GM18858 (cell line): Measurements from ENCODE around the gene PDLIM7.
"Not testable (repeated sequence)": the region's sequence is repeated elsewhere in the genome, so short reads cannot be mapped to it uniquely, and the experiment has no call there.

Source experiments
- ATAC-seq: cut with Tn5 transposase; IDR thresholded peaks from one replicate; pipeline ENCODE4 v1.9.1; 2021; ENCODE audit not compliant: unreplicated experiment

The PDLIM7 gene

DNA sequence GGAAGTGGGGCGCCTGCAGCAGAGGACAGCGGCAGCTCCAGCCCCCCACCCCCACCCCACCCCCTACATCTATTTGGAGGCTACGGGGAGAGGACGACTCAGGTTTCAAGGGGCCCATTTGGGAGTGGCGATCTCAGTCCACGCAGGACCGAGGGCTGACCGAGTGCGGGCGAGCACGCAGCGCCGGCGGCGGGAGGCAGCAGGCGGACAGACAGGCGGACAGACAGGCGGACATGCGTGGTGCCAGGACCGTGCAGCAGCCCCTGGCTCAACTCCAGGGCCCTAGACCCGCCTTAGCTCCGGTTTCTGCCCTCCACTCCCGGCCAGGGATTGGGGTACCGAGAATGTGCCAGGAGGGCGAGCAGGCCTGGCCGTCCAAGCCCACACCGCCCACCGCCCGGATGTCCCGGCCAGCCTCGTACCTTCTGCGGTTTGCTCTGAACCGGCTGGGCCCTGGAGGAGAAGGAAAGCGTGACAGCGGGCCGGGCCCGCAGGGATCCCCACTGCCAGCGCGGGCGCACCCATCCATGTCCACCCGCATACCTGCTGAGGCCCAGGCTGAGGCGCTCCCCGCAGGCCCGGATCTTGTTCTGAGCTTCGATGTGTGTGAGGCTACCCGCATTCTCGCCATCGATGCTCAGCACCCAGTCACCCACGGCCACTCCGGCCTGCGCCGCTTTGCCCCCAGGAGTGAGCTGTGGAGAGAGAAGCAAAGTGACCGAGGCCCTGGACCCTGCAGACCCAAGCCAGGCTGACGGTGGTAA, 5.2 kb downstream of the PDLIM7 start:
- ATAC-seq: no peak

DNA sequence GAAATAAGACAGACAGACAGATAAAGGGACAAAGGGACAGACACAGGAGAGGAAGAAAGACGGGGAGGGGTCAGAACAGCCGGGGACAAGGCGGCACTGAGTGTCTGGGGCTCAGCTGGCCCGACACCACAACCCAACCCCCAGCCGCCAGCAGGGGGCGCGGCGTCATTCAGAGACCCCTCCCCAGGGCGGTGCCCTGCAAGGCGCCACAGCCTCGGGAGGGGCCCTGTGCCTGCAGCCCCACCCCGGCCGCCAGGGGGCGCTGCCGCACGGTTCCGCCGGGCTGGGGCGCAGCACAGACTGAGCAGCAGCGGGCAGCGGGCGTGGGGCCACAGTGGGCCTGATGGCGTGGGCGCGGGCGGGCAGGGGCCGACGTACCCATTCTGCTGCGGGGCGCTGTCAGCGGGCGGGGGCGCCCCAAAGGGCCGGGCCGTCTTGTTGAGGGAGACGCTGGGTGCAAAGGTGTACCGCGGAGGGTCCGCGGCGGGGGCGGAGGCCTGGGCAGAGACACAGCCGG, 5.9 kb downstream of the PDLIM7 start:
- ATAC-seq: no peak

DNA sequence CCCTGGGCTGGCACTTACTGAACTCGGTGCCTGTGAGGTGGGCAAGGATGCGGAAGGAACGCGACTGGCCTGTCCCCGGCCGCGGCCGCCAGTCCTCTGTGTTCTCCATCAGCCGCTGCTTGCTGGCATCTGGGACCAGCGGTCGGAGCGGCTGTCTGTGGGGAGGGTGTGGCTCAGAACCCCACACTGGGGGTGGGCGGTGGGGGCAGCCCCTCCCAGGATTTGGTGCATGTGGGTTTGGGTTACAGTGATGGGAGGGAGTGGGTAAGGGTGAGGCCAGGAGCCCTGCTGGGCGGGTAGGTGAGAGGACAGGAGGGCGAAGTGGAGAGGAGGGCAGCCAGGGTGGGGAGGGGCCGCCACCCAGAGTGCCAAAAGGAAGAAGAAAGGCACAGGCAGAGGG, 6.4 kb downstream of the PDLIM7 start:
- ATAC-seq: no peak

DNA sequence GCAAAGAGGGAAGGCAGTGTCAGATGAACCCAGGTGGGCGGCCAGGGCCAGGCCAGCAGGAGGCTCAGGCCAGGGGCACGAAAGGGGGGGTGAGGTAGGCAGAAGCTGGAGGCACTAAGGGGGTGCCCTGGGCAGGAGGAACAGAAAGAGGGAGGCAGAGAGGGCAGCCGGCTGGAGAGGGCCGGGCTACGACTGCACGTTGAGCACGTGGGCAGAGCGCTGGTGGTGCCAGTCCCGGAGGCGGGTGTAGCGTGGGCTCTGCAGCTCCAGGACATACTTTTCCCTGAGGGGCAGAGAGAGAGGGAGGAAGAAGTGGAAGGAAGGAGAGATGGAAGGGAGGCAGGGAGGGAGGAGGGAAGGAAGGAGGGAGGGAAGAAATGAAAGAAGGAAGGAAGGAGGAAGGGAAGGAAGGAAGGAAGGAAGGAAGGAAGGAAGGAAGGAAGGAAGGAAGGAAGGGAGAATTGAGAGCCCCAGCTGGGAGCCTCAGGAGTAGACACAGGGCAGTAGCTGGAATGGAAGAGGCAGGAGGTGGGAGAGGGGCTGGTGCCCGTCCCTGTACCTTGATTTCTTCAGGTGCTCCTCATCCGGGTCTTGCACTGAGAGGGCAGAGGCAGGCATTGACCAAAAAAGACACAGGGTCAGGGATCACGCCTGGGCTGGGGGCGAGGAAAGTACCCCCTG, 7.0 kb downstream of the PDLIM7 start:
- no peak for ATAC-seq

DNA sequence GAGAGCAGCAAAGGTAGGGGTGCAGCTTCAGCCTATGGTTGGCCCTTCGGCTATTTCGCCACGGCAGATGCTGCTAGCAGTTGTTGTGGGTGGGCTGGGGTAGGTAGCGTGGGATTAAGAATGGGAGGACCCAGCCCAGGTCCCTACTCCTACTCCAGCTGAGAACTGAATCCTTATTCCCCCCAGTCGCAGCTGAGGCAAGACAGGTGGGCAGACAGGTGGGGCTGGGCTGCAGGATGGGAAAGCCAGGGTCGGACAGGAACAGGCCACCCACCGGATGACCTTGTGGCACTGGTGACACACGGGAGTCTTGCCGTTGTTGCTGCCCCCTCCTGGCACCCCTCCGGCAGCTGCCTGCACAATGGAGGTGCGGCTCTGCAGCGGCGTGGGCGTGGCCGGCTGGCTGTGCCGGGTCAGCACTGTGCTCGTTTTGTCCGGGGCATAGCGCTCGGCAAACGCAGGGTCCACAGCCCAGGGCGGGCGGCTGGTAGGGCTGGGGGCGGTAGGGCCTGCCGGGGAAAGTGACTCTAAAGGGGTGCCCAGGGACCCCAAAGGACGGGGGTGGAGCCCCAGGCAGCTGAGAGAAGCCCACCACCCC, 8.2 kb downstream of the PDLIM7 start:
- ATAC-seq: no peak

DNA sequence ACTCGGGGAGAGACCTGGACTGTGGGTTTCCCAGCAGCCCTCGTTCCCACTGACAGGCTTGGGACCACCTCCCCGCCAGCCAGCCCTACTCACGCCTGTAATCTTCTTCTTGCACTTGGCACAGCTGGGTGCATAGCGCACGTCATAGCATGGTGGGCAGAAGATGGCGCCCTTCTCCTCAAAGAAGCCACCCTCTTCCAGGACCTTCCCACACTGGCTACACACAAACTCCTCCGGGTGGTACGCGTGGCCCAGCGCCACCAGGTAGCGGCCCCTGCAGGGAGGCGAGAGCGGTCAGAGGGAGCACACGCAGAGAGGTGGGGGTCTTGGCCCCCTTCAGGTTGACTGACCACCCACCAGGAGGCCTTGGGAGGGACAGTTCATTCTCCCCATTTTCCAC, 9.4 kb downstream of the PDLIM7 start:
- no peak for ATAC-seq

DNA sequence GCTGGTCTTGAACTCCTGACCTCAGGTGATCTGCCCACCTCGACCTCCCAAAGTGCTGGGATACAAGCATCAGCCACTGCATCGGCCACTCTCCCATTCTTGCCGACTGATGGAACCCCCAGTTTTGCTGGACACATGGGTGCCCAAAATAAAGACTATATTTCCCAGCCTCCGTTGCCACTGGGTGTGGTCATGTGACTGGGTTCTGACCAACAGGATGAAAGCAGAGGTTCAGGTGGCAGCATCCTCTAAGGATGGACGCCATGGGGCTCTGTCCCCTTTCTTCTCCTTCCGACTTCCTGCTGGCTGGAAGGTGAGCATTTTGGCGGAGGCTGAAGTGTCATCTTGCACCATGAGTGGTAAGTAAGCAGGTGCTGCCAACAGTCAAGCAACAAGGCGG, 10.3 kb downstream of the PDLIM7 start:
- no peak for ATAC-seq

DNA sequence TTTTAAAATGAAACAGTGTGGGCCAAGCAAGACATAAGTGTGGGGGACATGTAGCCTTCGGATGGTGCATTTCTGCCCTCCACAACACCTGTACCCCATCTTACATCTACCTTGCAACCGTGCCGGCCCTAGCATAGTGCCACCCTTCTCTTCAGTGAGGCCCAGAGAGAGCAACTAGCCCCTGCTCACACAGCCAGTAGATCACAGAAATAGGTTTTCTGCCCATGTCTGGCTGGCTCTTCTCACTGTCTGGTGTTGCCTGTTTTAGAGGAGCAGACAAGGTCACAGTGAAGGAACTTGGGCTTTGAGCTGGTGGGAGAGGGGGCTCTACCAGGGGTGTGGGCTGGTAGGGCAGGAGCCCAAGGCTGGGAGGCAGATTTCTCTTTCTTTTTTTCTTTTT, 11.1 kb downstream of the PDLIM7 start:
- ATAC-seq: no peak

DNA sequence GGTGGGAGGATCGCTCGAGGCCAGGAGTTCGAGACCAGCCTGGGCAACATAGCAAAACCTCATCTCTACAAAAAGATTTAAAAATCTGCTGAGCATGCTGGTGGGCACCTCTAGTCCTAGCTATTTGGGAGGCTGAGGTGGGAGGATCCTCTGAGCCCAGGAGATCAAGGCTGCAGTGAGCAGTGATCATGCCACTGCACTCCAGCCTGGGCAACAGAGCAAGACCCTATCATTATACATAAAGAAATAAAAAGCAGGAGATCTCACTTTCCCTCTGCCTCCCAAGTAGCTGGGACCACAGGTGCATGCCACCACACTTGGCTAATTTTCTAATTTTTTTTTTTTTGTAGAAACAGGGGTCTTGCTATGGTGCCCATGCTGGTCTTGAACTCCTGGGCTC, 11.7 kb downstream of the PDLIM7 start:
- not testable (repeated sequence) for ATAC-seq

DNA sequence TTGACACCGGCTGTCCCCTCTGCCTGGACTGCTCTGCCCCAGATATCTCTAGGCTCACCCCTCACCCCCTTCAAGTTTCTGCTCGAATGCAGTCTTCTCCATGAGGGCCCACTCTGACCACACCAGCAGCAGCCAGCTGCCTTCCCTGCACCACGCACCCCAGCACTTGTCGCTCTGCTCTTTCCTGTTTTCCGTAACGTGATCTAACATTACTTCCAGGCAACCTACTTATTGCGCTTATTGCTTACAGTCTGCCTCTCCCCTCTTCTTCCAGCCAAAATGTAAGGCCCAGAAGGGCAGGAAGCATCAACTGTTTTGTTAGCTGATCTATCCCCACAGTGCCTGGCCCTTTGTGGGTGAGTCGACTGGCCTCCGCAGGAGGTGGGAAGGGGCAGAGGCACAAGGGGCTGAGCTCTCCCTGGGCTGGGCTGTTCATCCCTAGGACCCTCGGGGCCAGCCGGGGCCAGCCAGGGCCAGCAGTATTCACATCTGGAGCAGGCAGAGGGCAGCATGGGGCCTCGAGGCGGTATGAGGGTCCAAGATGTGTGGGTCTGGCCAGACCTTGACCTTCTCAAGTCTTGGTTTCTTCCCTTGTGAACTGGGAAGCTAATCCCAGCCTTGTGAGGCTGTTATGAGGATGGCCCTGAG, 12.4 kb downstream of the PDLIM7 start:
- ATAC-seq: no peak

DNA sequence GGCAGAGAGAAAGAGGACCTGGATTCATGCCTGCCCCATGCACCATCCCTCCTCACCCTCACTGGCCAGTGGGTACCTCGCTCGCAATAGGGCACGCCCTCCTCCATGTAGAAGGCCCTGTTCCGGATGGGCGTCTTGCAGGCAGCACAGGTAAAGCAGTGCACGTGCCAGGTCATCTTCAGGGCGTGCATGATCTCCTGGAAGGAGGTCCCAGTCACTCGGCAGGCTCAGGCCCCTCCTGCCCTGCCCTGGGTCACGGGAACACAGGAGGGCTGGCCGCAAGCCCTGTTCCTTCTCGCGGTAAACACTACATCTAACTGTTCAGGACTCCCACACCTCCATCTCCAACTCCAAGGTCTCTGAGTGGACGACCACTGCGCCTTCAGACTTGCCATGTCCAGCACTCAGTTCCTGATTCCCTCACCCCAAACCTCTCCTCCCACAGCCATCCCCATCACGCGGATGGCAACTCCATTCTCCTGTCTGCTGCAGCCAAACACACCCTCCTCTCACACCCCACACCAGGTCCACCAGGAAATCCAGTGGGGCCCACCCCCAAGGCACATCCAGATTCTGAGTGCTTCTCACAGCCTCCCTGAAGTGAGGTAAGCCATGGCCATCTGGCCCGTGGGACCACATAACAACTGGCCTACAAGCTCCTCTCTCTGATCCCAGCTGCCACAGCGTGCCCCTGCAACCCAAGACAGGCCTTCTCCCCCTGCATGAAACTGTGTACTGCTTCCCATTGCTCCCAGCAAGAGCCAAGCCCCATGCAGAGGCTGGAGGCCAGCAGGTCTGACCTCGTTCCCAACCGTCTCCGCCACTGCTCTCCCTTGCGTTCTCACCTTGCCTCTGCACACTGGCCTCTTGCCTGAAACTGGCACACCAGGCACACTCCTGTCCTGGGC, 13.2 kb downstream of the PDLIM7 start:
- ATAC-seq: no peak

DNA sequence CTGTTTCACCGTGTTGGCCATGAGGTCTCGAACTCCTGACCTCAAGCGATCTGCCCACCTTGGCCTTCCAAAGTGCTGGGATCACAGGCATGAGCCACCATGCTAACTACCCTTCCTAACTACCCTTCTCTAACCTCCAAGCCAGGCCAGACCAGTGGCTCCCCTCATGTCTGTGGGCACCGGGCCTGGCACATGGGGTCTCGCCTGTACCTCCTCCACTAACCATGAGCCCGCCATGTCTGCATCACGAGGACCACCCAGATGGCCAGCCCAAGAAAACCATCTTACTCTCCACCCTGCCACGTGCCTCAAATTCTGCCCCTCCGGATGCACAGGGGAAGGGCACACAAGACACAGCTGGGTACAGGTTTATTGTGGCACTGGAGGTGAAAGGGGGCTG, 14.4 kb downstream of the PDLIM7 start:
- ATAC-seq: no peak

DNA sequence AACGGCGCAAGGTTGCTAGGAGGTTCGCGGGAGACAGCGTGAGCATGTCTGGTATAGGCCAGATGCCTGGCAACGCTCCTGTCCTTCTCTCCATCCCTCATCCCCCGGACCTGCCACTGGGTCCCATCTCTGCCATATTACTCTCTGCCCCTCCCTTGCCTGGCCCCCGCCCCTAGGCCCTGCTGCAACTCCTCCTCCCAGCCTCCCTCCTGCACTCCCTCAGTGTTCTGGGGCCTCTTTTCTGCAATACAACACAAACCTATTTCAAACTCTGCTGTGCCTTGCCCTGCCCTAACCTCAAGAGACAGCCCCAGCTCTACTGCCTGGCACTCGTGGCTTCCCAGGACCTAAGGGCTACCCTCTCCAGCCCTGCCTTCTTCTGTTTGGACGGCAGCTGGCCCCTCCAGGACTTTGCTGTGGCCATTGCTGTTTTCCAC, 15.0 kb downstream of the PDLIM7 start:
- no peak for ATAC-seq

DNA sequence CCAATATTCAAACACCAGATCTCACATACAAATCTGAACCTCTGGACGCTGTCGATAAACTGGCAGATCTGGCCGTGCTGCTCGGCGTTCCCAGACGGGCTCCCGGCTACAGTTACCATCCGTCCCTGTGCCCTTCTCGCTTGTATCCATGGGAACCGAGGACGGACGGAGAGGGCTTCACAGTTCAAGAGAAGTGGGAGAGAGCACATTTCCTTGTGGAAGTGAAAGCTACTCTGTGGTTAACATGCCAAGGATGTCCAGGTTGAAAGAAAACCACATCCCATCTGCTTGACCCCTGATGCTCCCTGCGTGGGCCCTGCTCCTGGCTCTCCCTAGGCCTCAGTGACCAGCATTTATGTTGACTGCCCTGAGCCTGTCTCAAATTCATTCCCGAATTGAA, 17.6 kb downstream of the PDLIM7 start:
- no peak for ATAC-seq

DNA sequence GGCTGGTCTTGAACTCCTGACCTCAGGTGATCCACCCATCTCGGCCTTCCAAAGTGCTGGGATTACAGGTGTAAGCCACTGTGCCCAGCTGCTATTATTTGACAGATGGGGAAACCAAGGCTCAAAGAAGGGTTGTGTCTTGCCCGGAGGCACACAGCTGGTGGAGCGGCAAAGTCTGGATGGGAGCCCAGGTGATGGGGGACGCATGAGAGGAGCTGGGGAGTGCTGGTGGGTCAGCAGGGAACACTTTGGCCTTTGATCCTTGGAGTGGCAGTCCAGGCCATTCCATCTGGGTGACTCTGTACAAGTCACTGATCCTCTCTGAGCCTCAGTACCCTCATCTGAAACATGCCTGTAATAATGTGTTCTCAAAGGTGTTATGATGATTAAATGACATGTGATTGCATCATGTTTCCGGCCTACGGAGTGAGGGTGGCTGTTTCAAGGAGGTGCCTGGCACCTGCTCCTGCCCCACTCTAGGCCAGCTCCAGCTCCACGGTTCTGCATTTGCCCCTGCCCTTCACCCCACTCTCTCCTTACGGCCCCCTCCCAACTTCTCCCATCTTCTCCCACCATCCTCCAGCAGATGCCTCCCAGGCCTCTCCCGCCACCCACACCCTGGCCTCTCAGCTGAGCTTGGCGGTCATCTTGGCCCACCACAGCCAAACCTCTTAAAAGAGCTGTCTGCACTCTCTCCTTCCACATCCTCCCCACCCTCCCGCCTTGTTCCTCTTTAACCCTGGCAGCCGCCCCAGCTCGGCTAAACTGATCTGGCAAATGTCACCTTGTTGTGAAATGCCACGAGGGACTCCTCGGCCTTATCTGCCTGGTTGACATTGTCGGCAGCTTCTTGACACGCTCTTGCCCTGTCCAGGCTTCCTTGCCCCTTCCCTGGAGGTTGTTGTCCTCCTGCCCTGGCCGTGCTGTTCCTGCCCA, 18.4 kb downstream of the PDLIM7 start:
- no peak for ATAC-seq

DNA sequence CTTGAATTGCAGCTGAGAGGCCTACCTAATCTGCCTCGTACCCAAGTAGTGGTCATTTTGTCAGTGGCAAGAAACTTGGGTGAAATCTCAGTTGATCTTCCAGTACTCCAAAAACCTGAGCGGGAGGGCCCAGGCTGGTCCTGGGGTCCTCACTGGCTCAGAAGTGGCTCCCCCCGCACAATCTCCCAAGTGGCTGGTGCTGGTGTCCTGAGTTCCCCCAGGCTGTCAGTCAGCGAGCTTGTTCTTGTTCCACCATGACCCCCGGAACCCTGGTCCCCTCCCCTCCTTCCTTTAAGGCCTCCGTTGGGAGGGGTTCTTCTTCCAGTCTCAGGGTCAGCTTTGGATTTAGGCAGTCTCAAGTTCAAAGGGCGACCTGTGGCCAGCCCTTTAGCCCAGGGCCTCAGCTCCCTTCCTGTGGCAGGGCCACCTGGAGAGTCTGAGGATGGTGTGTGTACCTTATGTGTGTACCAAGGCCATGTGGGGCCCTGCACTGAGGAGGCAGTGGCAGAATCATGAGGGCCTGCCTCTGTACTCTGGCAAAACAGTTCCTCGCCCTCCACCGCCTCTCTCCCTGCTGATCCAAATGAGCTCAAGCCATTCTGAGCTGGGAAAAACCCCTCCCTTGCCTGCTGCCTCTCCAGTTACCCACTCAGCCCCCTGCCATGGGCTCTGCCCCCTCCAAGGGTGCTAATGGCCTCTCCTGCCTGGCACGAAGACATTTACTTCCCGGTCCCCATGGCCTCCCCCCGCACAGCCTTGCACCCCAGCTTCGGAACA, 19.5 kb downstream of the PDLIM7 start:
- ATAC-seq: no peak

DNA sequence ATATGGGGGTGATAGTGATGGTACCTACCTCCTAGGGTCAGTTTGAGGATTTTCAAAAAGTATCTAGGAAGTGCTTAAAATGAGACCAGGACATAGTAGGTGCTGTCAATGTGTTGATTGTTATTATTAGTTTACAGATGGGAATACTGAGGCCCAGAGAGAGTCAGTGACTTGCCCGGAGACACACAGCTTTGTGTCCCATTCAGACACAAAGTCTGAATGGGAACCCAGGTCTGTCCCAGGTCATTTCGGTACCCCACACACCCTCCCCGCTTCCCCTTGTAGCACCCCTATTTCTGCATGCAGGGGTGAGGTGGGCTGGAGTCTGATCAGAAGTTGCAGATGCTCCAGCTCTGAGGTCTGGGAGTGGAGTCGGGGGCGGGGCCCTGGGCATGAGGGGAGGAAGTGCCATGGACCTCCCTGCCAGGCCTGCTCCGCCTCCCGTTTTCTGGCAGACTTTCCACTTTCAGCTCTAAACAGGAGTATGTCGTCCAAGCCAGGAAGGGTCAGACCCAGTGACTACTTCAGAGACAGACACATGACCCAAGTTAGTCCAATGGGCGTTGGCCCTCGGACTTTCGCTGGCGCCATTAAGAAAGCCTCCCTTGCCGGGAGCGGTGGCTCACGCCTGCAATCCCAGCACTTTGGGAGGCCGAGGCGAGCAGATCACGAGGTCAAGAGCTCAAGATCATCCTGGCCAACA, 20.7 kb downstream of the PDLIM7 start:
- no peak for ATAC-seq
